Kidney (tissue), 14 donors: ENCODE results near the gene FAM47A. TPM values are rescaled to one million over a fixed set of nuclear protein-coding genes. Genes with fewer than 3 reads are reported as not detected.

ENCODE experiments used
- DNase-seq, 5 donors: peaks; one replicate each; pipeline ENCODE4 v3.0.0-alpha.2; 2013 to 2020
- FAIRE-seq: peaks from 2 replicates; lab custom pipeline; 2012; peaks lifted over from hg19 to GRCh38; lab: Jason Lieb, UNC
- H3K27ac ChIP-seq, 2 donors: one replicate each; pipeline ENCODE4 v1.7.0; 2013; ENCODE audit warnings: low read depth in 2 of 2, low read length in 2 of 2, inconsistent platforms in 1 of 2
- H3K27me3 ChIP-seq: one replicate; pipeline ENCODE4 v1.7.1; 2013; ENCODE audit warnings: low read length, inconsistent platforms; ENCODE audit not compliant: control insufficient read depth, insufficient read depth
- H3K36me3 ChIP-seq, 3 donors: one replicate each; pipeline versions ENCODE4 v1.7.0 to v1.7.1; 2013; ENCODE audit warnings: low read length in 3 of 3, control low read depth in 1 of 3, inconsistent platforms in 1 of 3; ENCODE audit not compliant: insufficient read depth in 3 of 3, control insufficient read depth in 2 of 3
- H3K4me1 ChIP-seq, 3 donors: one replicate each; pipeline versions ENCODE4 v1.7.0 to v1.7.1; 2013; ENCODE audit warnings: low read length in 3 of 3, inconsistent platforms in 1 of 3, low read depth in 1 of 3; ENCODE audit not compliant: control insufficient read depth in 2 of 3, insufficient read depth in 2 of 3
- H3K4me3 ChIP-seq, 3 donors: one replicate each; pipeline versions ENCODE4 v1.7.0 to v1.8.1; 2013; ENCODE audit warnings: low read length in 3 of 3, control low read depth in 1 of 3, inconsistent platforms in 1 of 3
- H3K9ac ChIP-seq, 3 donors: one replicate each; pipeline versions ENCODE4 v1.7.0 to v1.7.1; 2013; ENCODE audit warnings: low read length in 3 of 3, control low read depth in 1 of 3, inconsistent platforms in 1 of 3
- H3K9me3 ChIP-seq, 3 donors: one replicate each; pipeline versions ENCODE4 v1.7.0 to v1.7.1; 2013; ENCODE audit warnings: low read length in 3 of 3, control low read depth in 1 of 3, inconsistent platforms in 1 of 3; ENCODE audit not compliant: control insufficient read depth in 2 of 3, insufficient read depth in 1 of 3
- CTCF ChIP-seq: IDR thresholded peaks from 3 replicates; pipeline ENCODE4 v1.5.1; 2012; ENCODE audit warnings: mild to moderate bottlenecking, moderate library complexity, borderline replicate concordance; ENCODE audit not compliant: insufficient read depth; ENCODE audit errors: extremely low read depth
- intact Hi-C: fragments of 100-400 bp; cut with DNase I; formaldehyde crosslinking; loops from one replicate; pipeline ENCODE4 v1.11.1; 2022
- polyA plus RNA-seq: library from polyadenylated mRNA; stranded (reverse); fragments of 350-450 nt; fragmentation: Illumina TruSeq; extraction: RNeasy Lipid Tissue Mini Kit (QIAGEN cat#74804); gene quantifications from one replicate; pipeline ENCODE4 v1.2.3, GENCODE V29; 2014; ENCODE audit warnings: low read depth, low replicate concordance; ENCODE audit not compliant: insufficient read depth
- total RNA-seq: library from RNA; stranded (reverse); fragmentation: NEBNext Ultra II Directional; extraction: Animal tissue kit (Norgen Biotek cat#: 25700); gene quantifications from one replicate; pipeline ENCODE4 v1.2.1, GENCODE V29; 2021
- donor health status: control.
- donor health status: control.
- donor health status: control.
- donor health status: control.
- donor health status: control.
- donor health status: DM: yes; HTN: yes; CAD: no.
- donor health status: Normal renal cell carcinoma (clear cell type).

Gene FAM47A
- total and polyA plus RNA-seq, 2 donors from 2014 or later = not detected

GRCh38 chrX:34130501-34130900 is 1.6 kb downstream of the FAM47A start:
- Histone ChIP-seq H3K27ac (no peak overlapping the region), H3K27me3 (no peaks in the 10 kb centered on the region), H3K9me3 (no peaks in the 10 kb centered on the region), H3K4me3 (no peak overlapping the region), H3K36me3 (no peaks in the 10 kb centered on the region), H3K4me1 (no peaks in the 10 kb centered on the region), H3K9ac (no peak overlapping the region)
- intact Hi-C loops = no loop called here
- no peak for FAIRE-seq
- no peak for TF ChIP-seq CTCF
- no peak for DNase-seq

- H3K27ac ChIP-seq = no peak overlapping the region
- DNase-seq (no peak), FAIRE-seq (no peak)
- H3K4me3 ChIP-seq = no peak overlapping the region
- H3K36me3 ChIP-seq = no peaks in the 10 kb centered on the region
- no peaks in the 10 kb centered on the region for H3K27me3 ChIP-seq
- H3K4me1 ChIP-seq = no peaks in the 10 kb centered on the region
- intact Hi-C loops = no loop called here
- H3K9ac ChIP-seq = no peak overlapping the region
- no peaks in the 10 kb centered on the region for H3K9me3 ChIP-seq
- no peak for TF ChIP-seq CTCF
These were observed 6.1 kb downstream of the FAM47A start for GRCh38 chrX:34126011-34126410.

- no peaks in the 10 kb centered on the region for H3K9me3 ChIP-seq
- no peak overlapping the region for H3K4me3 ChIP-seq
- FAIRE-seq (no peak), DNase-seq (no peak)
- no peak overlapping the region for H3K9ac ChIP-seq
- H3K4me1 ChIP-seq = no peaks in the 10 kb centered on the region
- intact Hi-C loops = no loop called here
- H3K27me3 ChIP-seq = no peaks in the 10 kb centered on the region
- no peaks in the 10 kb centered on the region for H3K36me3 ChIP-seq
- no peak overlapping the region for H3K27ac ChIP-seq
- no peak for TF ChIP-seq CTCF
These were observed 13.0 kb downstream of the FAM47A start for GRCh38 chrX:34119122-34119521.

GRCh38 chrX:34112459-34112858 is 19.7 kb downstream of the FAM47A start:
- no peaks in the 10 kb centered on the region for H3K9me3 ChIP-seq
- no peak overlapping the region for H3K4me3 ChIP-seq
- H3K4me1 ChIP-seq = no peaks in the 10 kb centered on the region
- H3K9ac ChIP-seq = no peak overlapping the region
- no peaks in the 10 kb centered on the region for H3K27me3 ChIP-seq
- FAIRE-seq (no peak), DNase-seq (no peak)
- intact Hi-C loops = no loop called here
- no peak for TF ChIP-seq CTCF
- H3K27ac ChIP-seq = no peak overlapping the region
- no peaks in the 10 kb centered on the region for H3K36me3 ChIP-seq
